Thyroid gland (tissue), 4 donors: ENCODE data around the gene MED12. TPM values are rescaled to one million over a fixed set of nuclear protein-coding genes. Genes with fewer than 3 reads are reported as not detected.

ENCODE experiments used
- DNase-seq, 2 donors: peaks; one replicate each; pipeline ENCODE4 v3.0.0-alpha.2; 2019
- H3K27ac ChIP-seq, 3 donors: fragments of 200-600 bp; sonication (generic); 1 replicate in 2 of 3; 2 replicates in 1 of 3; pipeline ENCODE4 v1.5.1; 2016 to 2019; ENCODE audit warnings: mild to moderate bottlenecking in 1 of 3, moderate library complexity in 1 of 3
- H3K27me3 ChIP-seq: fragments of 200-600 bp; sonication (generic); one replicate; pipeline ENCODE4 v1.5.1; 2019
- H3K36me3 ChIP-seq, 2 donors: fragments of 200-600 bp; sonication (generic); one replicate each; pipeline ENCODE4 v1.5.1; 2016 to 2019
- H3K4me1 ChIP-seq, 2 donors: fragments of 200-600 bp; sonication (generic); one replicate each; pipeline ENCODE4 v1.5.1; 2017 to 2019
- H3K4me3 ChIP-seq, 3 donors: fragments of 200-600 bp; sonication (generic); replicated peaks in 1 of 3; 1 replicate in 2 of 3; 2 replicates in 1 of 3; pipeline ENCODE4 v1.5.1; 2016; ENCODE audit warnings: mild to moderate bottlenecking in 1 of 3
- H3K9me3 ChIP-seq: fragments of 200-600 bp; sonication (generic); one replicate; pipeline ENCODE4 v1.5.1; 2017
- CTCF ChIP-seq, 6 experiments: fragments of 200-600 bp in 3 of 6; fragments of 450-650 bp in 3 of 6; sonication (generic) in 3 of 6; IDR thresholded peaks; one replicate each; pipeline ENCODE4 v1.5.1; 2016 to 2019; ENCODE audit warnings: antibody characterized with exemption in 6 of 6, mild to moderate bottlenecking in 2 of 6, inconsistent platforms in 1 of 6, moderate library complexity in 1 of 6
- POLR2A ChIP-seq, 2 donors: fragments of 450-650 bp; IDR thresholded peaks; one replicate each; pipeline ENCODE4 v1.6.1; 2017; ENCODE audit warnings: antibody characterized with exemption in 2 of 2, mild to moderate bottlenecking in 2 of 2, moderate library complexity in 1 of 2
- WGBS, 2 donors: methylation state at CpG; one replicate each; pipeline ENCODE4 v1.1.5; 2017; 5-methylcytosine and 5-hydroxymethylcytosine counted together
- intact Hi-C: fragments of 100-400 bp; cut with DNase I; formaldehyde crosslinking; loops from one replicate; pipeline ENCODE4 v1.15.1; 2023
- total RNA-seq, 4 donors: library from RNA; depleted of rRNA; stranded (reverse); fragments of >200 nt; gene quantifications; one replicate each; pipeline ENCODE4 v1.2.3, GENCODE V29; 2016

MED12 gene
- total RNA-seq, 4 donors from 2014 or later: 31.3 to 50.5 (median 42.9) TPM

- 81 to 83% methylated on average over 10 of the region's 10 CpGs for WGBS, 2 donors
- Histone ChIP-seq H3K4me3 (no peak overlapping the region), H3K4me1 (peaks cover 5 to 7% of the 10 kb centered on the region in 2 donors), H3K36me3 (peaks cover 9 to 10% of the 10 kb centered on the region in 2 donors), H3K9me3 (no peaks in the 10 kb centered on the region), H3K27me3 (no peaks in the 10 kb centered on the region), H3K27ac (no peak overlapping the region)
- DNase-seq: no peak
- no peak for TF ChIP-seq POLR2A (IDR thresholded peaks at IDR 0.05)
- TF ChIP-seq CTCF (IDR thresholded peaks at IDR 0.05): no peak
- intact Hi-C loops: no loop called here
Measured at GRCh38 chrX:71117358-71117757, 1.0 kb upstream of the MED12 start.

GRCh38 chrX:71118985-71119535 lies 664 bp downstream of the MED12 start:
- no peaks in the 10 kb centered on the region for H3K9me3 ChIP-seq
- peaks cover 5 to 7% of the 10 kb centered on the region in 2 donors for H3K4me1 ChIP-seq
- TF ChIP-seq CTCF (IDR thresholded peaks at IDR 0.05) (no peak), POLR2A (IDR thresholded peaks at IDR 0.05) (no peak)
- intact Hi-C loops: no loop called here
- H3K36me3 ChIP-seq: peaks cover 17 to 22% of the 10 kb centered on the region in 2 donors
- no peak for DNase-seq
- no peaks in the 10 kb centered on the region for H3K27me3 ChIP-seq
- peak overlapping the region in 2 of 3 donors; percentile 57 to 82 for H3K4me3 ChIP-seq
- 4 to 5% methylated on average over 10 to 16 of the region's 17 CpGs for WGBS, 2 donors
- H3K27ac ChIP-seq: peak overlapping the region in 2 of 3 donors; percentile 82 to 83

GRCh38 chrX:71128166-71128833 lies 9.9 kb downstream of the MED12 start:
- Histone ChIP-seq H3K27ac (no peak overlapping the region), H3K4me1 (no peaks in the 10 kb centered on the region), H3K4me3 (no peak overlapping the region), H3K36me3 (peaks cover 12 to 27% of the 10 kb centered on the region in 2 donors), H3K27me3 (no peaks in the 10 kb centered on the region), H3K9me3 (no peaks in the 10 kb centered on the region)
- DNase-seq: no peak
- intact Hi-C loops: no loop called here
- WGBS, 2 donors: 81 to 93% methylated on average over 6 to 9 of the region's 12 CpGs
- TF ChIP-seq POLR2A (IDR thresholded peaks at IDR 0.05): no peak
- no peak for TF ChIP-seq CTCF (IDR thresholded peaks at IDR 0.05)

GRCh38 chrX:71128915-71129765 lies 10.7 kb downstream of the MED12 start:
- TF ChIP-seq CTCF (IDR thresholded peaks at IDR 0.05) (peak in 5 of 6 experiments; percentile 26 to 59 (median 45)), POLR2A (IDR thresholded peaks at IDR 0.05) (no peak)
- Histone ChIP-seq H3K4me3 (no peak overlapping the region), H3K36me3 (peaks cover 12 to 21% of the 10 kb centered on the region in 2 donors), H3K27ac (no peak overlapping the region), H3K27me3 (no peaks in the 10 kb centered on the region), H3K9me3 (no peaks in the 10 kb centered on the region), H3K4me1 (no peaks in the 10 kb centered on the region)
- 40 to 63% methylated on average over 12 to 16 of the region's 18 CpGs for WGBS, 2 donors
- peak; percentile 52 to 54 for DNase-seq
- intact Hi-C loops: no loop called here
